HG03469 (cell line): Measurements from ENCODE around the gene SYT1.
"Not testable (repeated sequence)": the region's sequence is repeated elsewhere in the genome, so short reads cannot be mapped to it uniquely, and the experiment has no call there.

ENCODE experiments used
- ATAC-seq: cut with Tn5 transposase; IDR thresholded peaks from one replicate; pipeline ENCODE4 v1.9.1; 2021; ENCODE audit warnings: mild to moderate bottlenecking, moderate library complexity, moderate number of reproducible peaks; ENCODE audit not compliant: unreplicated experiment

SYT1 gene

GRCh38 chr12:78966062-78966461 lies 101.5 kb downstream of the SYT1 start:
- ATAC-seq, result no peak

DNA sequence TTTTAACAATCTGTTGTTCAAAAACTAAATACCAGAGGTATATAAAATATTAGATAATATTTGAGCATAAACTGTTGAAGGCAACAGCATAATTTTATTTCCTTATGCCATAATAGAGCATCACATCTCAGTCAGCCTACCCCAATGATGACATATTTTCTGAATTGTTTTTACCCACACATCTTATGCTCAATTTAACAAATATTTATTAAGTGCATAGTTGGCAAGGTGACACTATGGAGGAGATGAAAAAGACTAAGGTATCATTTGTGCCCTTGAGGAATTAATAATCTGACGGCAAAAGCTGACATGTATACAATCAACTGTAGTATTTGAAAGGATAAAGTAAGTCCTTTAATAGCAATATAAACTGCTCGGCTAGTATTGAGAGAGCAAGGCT lies 102.4 kb downstream of the SYT1 start:
- no peak for ATAC-seq

- ATAC-seq, result no peak
Observed at GRCh38 chr12:78968226-78968625, 103.7 kb downstream of the SYT1 start.

DNA sequence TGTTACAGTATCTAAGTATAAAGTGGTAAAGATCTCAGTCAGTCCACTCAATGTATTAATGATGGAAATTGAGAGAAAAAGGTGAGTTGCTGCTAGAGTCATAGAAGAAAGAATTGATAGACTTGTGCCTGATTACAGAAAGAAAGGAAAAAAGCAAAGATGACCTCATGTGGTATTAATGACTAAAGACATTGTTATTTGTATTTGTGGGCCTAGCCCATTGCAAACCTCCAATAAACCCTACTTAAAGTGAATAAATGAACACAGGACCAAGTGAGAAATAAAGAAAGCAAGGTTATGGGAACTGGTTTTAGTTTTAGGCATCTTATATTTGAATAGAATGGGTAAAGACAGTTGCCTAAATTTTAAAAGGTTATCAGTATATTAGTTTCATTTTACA lies 105.5 kb downstream of the SYT1 start:
- ATAC-seq, result no peak

- no peak for ATAC-seq
Observed at GRCh38 chr12:78977304-78977867, 112.8 kb downstream of the SYT1 start.

DNA sequence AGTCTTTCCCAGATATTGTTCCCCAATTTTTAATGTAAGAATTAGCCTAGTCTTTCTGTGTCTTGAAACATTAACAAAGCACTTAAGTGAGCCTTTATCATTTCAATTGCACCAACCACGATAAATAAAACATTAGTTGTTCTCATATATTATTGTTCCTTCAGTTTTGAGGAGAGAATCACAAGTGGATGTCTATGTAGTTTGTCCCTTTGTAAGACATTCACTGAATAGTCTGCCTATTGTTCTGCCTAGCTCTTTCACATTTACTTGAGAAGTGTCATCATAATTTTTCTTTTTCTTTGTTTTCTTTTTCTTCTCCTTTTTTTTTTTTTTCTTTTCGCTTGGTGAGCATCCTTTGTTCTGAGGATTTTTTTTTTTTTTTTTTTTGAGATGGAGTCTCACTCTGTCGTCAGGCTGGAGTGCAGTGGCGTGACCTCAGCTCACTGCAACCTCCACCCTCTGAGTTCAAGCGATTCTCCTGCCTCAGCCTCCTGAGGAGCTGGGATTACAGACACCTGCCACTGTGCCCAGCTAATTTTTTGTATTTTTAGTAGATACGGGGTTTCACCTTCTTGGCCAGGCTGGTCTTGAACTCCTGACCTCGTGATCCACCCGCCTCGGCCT lies 129.7 kb downstream of the SYT1 start:
- ATAC-seq, result no peak

DNA sequence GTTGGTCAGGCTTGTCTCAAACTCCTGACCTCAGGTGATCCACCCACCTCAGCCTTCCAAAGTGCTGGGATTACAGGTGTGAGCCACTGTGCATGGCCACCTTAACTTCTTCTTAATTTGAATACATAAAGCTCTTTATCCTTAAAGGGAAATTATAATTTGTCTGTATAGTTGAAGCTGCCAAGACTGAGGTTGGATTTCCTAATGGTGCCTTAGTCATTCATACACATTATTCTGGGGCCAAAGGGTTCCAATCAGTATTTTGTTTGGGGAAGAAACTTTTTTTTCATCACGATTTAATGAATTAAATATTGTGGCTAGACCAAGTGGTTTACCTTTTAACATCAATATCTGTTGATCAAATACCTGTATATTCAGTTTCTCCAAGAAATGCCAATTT lies 135.9 kb downstream of the SYT1 start:
- ATAC-seq, result no peak

- ATAC-seq, result no peak
Observed at GRCh38 chr12:79001404-79001803, 136.8 kb downstream of the SYT1 start.

DNA sequence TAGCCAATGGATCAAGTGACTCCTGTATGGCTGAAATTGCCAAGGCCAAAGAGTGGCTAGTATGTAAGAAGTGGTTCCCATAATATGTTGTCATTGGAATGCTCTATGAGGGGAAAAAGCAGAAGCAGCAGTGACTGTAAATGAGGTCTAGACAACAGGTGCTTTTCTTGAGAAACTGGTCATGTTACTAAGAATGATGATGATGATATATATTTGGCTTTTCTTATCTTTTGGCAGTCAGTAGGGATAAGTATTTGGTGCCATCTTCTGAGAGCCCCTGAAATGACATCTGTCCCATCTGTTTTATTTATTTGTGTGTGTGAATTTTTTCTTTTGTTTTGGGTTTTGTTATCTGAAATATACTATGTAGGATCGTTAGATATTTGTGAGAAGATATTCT lies 141.7 kb downstream of the SYT1 start:
- no peak for ATAC-seq

- ATAC-seq, result no peak
Observed at GRCh38 chr12:79008591-79008990, 144.0 kb downstream of the SYT1 start.

- no peak for ATAC-seq
Observed at GRCh38 chr12:79012636-79013035, 148.1 kb downstream of the SYT1 start.

DNA sequence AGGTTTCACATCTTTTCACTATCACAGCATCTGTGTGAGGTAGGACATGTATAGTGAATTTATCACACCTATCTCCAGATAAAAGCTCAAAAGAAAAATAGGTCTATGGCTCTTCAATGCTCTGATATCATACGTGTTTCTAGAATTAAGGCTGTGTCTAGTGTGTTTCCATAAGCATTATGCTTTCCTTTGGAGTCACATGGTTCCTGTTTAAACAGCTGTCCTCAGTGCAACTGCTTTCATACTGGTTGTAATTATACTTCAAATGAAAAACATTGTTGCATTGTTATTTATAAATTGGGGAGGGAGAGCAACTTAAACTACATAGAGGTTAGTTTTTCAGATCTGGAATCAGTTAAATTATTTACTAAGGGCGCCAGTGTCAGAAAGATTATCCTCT lies 151.6 kb downstream of the SYT1 start:
- ATAC-seq, result no peak

DNA sequence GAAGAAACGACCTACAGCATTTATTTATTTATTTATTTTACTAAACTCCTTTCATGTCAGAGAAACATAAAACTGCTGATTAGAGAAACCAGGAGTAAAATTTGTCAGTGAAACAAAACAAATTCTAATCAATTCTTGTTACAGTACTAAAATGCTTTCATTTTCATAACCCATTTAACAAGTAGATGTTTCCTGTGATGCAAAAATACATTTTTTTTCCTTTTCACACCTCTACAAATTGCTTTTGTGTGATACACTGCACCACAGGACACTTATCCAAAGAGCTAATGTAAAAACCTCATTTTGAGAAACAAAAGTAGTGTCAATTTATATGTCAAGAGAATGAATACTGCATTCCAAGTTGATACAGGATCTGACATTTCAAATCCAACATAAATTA lies 155.1 kb downstream of the SYT1 start:
- no peak for ATAC-seq

DNA sequence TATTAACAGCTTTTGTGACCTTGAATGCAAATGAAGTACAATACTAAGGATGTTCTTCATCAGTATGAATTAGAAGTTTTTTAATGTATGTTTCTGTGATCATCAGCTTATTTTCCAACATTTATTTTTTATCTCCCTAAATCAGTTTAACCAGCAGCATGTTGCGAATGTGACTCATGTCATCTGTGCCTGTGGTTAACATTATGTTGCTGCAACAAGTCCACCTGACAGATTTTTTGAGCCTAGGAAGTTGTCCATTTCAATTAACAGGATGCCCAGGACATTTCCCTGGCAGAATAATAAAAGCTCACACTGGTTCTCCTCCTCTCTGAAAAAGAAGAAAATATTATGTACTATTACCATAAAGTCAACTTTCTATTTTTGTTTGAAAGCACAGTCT lies 155.5 kb downstream of the SYT1 start:
- no peak for ATAC-seq

DNA sequence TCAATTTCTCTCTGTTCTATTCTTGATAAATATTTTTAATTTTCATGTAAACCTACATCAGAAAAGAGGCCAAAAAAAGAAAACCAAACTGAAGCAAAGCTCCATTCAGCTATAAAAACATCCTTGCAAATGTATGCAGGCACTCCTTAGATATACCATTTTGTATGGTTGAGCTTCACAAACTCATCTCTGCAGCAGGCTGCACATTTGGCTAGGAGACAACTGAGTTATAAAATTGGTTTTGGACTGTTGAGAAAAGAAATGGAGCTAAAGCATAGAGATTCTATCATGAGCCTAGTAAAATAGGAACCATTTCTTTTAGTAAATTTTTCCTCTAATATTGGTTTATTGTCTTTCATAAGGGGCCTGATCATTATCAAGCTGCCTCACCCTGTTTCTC lies 156.4 kb downstream of the SYT1 start:
- no peak for ATAC-seq

DNA sequence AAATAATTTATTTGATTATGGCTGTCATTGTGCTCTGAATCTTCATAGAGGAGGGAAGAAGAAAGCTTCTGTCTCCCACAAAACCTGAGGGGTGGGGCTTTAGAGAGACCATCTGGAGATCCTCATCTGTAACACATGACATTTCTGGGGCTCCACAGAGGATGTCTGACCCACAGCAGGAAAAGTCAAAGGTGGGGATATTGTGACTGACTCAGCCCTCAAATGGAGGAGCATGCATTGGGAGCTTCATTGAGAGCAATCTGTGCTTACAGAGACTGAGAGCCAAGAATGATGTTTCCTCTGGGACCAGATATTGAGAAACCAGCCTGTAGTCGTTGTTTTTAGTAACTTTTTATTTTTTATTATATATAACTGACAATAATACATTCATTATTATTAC lies 158.7 kb downstream of the SYT1 start:
- no peak for ATAC-seq

DNA sequence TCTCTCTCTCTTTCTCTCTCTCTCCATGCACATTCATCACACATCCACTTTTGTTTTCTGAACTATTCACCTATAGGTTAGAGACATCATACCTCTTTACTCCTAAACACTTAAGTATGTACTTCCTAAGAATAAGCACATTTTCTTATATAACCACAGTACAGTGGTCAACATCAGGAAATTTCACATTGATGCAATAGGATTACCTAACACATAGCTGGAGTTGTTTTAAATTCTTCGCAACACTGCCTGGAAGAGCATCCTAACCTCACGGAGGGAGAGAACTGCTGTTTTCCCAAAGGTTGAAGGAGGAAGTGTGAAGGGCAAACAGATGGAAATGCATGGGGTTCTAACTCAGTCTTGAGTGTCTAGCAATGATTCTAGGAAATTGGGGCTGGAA lies 159.2 kb downstream of the SYT1 start:
- ATAC-seq, result no peak

- ATAC-seq, result no peak
Observed at GRCh38 chr12:79033788-79034187, 169.2 kb downstream of the SYT1 start.

DNA sequence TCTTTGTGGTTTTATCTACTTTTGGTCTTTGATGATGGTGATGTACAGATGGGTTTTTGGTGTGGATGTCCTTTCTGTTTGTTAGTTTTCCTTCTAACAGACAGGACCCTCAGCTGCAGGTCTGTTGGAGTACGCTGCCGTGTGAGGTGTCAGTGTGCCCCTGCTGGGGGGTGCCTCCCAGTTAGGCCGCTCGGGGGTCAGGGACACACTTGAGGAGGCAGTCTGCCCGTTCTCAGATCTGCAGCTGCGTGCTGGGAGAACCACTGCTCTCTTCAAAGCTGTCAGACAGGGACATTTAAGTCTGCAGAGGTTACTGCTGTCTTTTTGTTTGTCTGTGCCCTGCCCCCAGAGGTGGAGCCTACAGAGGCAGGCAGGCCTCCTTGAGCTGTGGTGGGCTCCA lies 180.2 kb downstream of the SYT1 start:
- ATAC-seq, result not testable (repeated sequence)

GRCh38 chr12:79045149-79045703 lies 180.7 kb downstream of the SYT1 start:
- not testable (repeated sequence) for ATAC-seq

DNA sequence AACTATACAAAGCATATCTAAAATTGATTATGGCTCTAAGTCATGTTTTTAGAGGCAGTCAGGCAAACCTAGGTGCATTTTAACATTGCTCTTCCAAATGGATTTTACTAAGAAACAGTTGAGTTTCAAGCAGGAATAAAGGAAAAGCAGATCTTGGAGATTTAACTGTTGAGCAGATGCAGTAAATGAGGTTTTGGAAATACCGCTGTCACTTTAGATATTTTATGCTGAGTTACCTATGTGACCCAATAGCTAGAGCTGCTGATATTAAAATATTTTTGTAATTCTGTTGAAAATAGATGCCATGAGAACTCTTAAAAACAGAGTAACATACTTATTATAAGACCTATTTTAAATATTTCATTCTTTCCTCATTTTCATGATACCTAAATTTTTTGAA lies 181.4 kb downstream of the SYT1 start:
- ATAC-seq, result no peak

- no peak for ATAC-seq
Observed at GRCh38 chr12:79048962-79049361, 184.4 kb downstream of the SYT1 start.

DNA sequence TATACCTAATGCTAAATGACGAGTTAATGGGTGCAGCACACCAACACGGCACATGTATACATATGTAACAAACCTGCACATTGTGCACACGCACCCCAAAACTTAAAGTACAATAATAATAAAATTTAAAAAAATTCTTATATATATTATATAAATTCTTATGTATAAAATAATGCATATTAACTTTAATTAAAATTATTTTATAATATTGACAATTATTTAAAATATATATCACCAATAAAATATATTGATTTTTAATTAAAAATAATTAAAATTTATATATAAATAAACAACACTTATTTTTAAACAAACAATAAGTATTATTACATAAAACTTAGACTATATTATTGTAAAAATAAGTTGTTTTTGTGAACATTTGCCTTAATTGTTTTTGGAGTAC lies 188.8 kb downstream of the SYT1 start:
- no peak for ATAC-seq
